ENCODE data around the gene POGLUT3. TPM values are rescaled to one million over a fixed set of nuclear protein-coding genes. Genes with fewer than 3 reads are reported as not detected.

Gene POGLUT3
- total and polyA plus RNA-seq, 2 of the 4 experiments (the other 2 are of a cell fraction), result 31.7 to 34.8 TPM

DNA sequence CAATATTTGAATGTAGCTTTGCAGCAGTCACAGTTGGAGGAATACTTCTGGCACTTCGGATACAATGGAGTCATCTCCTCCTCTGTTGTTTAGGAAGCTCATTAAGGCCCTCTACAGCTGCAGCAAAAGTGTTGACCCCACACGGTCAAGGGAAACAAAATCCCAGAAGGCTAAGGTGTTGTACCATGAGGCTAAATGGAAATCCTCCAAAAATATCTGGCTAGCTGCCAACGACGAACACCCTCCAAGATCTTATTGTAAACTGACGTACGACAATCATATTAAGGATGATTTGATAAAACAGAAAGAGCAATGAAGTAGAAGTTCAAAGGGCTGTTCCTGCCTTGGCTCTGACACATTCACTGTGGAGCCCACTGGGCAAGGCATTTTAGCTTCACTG is 4.0 kb downstream of the POGLUT3 start:
- Histone ChIP-seq H2BK120ac (ENCODE audit: low read depth, low read length) (no peak overlapping the region), H4K20me1 (ENCODE audit: insufficient read depth, low read length) (no peaks in the 10 kb centered on the region), H3K36me3 (ENCODE audit: control insufficient read depth, insufficient read depth, low read length) (peaks cover 6% of the 10 kb centered on the region), H2BK20ac (ENCODE audit: low read depth, low read length) (no peak overlapping the region), H3K18ac (ENCODE audit: low read depth, low read length) (no peak overlapping the region), H4K5ac (ENCODE audit: low read depth, low read length) (no peak overlapping the region; the same call in 1 of the 2 replicates), H2AK5ac (ENCODE audit: low read depth, low read length) (no peak overlapping the region), H4K91ac (ENCODE audit: insufficient read depth, low read depth, low read length) (no peak overlapping the region), H3K9me3 (ENCODE audit: control insufficient read depth, insufficient read depth, low read length) (no peaks in the 10 kb centered on the region), H3K9ac (ENCODE audit: low read depth, low read length) (no peak overlapping the region), H3K9me1 (ENCODE audit: insufficient read depth, low read length) (peaks cover 8% of the 10 kb centered on the region; the same call in 1 of the 2 replicates), H2AFZ (replicated peaks; ENCODE audit: low read length, poor library complexity) (no peak overlapping the region), H3K27me3 (ENCODE audit: control insufficient read depth, insufficient read depth, low read length) (no peaks in the 10 kb centered on the region), H4K8ac (ENCODE audit: low read depth in 2 of 2, low read length in 2 of 2) (0 out of 4 replicates have a peak overlapping the region, but pooled peaks of 1 of the 2 experiments have one; percentile 17), H3K56ac (ENCODE audit: extremely low read depth, insufficient read depth, low read length) (no peak overlapping the region), H3K27ac (ENCODE audit: insufficient read depth, low read length) (no peak overlapping the region), H3K4me3 (ENCODE audit: insufficient read depth, low read depth, low read length) (no peak overlapping the region), H3K14ac (replicated peaks; ENCODE audit: low read depth, low read length) (no peak overlapping the region), H2AK9ac (replicated peaks; ENCODE audit: low read depth, low read length, poor library complexity) (no peak overlapping the region), H3K4me1 (ENCODE audit: control insufficient read depth, insufficient read depth, low read length) (peaks cover 3% of the 10 kb centered on the region), H2BK15ac (ENCODE audit: low read depth, low read length) (no peak overlapping the region), H3K4ac (ENCODE audit: low read depth, low read length) (no peak overlapping the region), H3K4me2 (ENCODE audit: low read depth, low read length) (no peak overlapping the region), H2BK5ac (ENCODE audit: low read depth, low read length, poor library complexity, severe bottlenecking) (no peak overlapping the region), H3K23ac (ENCODE audit: low read depth, low read length) (no peak overlapping the region), H3K79me1 (ENCODE audit: low read depth in 1 of 2, low read length in 2 of 2) (peaks cover 29 to 50% of the 10 kb centered on the region in 2 experiments)
- in situ Hi-C loops (cut with MboI; ENCODE audit: low sequenced_read_pairs) (no loop called here), intact Hi-C loops (cut with micrococcal nuclease) (no loop called here), dilution Hi-C loops (cut with HindIII; ENCODE audit: low sequenced_read_pairs, unreplicated experiment) (no loop called here)
- no peak for TF ChIP-seq FOS (IDR thresholded peaks at IDR 0.05; ENCODE audit: low read depth, low read length)
- TF ChIP-seq RAD21 (IDR thresholded peaks at IDR 0.05; ENCODE audit: low read length), result no peak
- no peak for TF ChIP-seq MAZ (IDR thresholded peaks at IDR 0.05; ENCODE audit: borderline replicate concordance, low read depth, low read length)
- TF ChIP-seq RFX5 (IDR thresholded peaks at IDR 0.05; ENCODE audit: low read depth, low read length), result no peak
- TF ChIP-seq CEBPB (IDR thresholded peaks at IDR 0.05; ENCODE audit: low read depth, low read length), result no peak
- TF ChIP-seq POLR2A (IDR thresholded peaks at IDR 0.05; ENCODE audit: low read depth, low read length), result no peak
- TF ChIP-seq, protein P1, sequence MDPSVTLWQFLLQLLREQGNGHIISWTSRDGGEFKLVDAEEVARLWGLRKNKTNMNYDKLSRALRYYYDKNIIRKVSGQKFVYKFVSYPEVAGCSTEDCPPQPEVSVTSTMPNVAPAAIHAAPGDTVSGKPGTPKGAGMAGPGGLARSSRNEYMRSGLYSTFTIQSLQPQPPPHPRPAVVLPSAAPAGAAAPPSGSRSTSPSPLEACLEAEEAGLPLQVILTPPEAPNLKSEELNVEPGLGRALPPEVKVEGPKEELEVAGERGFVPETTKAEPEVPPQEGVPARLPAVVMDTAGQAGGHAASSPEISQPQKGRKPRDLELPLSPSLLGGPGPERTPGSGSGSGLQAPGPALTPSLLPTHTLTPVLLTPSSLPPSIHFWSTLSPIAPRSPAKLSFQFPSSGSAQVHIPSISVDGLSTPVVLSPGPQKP (IDR thresholded peaks at IDR 0.05; ENCODE audit: borderline replicate concordance, low read depth, low read length), result no peak
- no peak for TF ChIP-seq RCOR1 (IDR thresholded peaks at IDR 0.05; ENCODE audit: insufficient replicate concordance, low read length)
- TF ChIP-seq MXI1 (IDR thresholded peaks at IDR 0.05; ENCODE audit: borderline replicate concordance, low read depth, low read length), result no peak
- ChIA-PET POLR2A (ENCODE audit: unreplicated experiment) (interaction anchor here (0.6 kb wide), 1 partner anchor 168 kb away, joined by 3 read pairs; no protein-coding TSS in a partner anchor), CTCF (no interaction called here)
- DNase-seq, result no peak
- WGBS, 2 experiments (ENCODE audit: extremely low coverage in 2 of 2, insufficient read length in 1 of 2), result no CpG with 5 or more reads among the region's 6 CpGs
- no peak for ATAC-seq (ENCODE audit: low read depth)
- BruUV-seq (replicated peaks), result no TSS peak

Data from IMR-90 (cell line).